Mesendoderm (in vitro differentiated cells): ENCODE results near the gene ENAM.

Experiments
- DNase-seq: peaks from one replicate; pipeline ENCODE4 v3.0.0; 2013
- H2AK5ac ChIP-seq: 2 replicates; pipeline ENCODE4 v1.6.1; 2013; ENCODE audit warnings: low read length, inconsistent platforms
- H2BK120ac ChIP-seq: 2 replicates; pipeline ENCODE4 v1.6.1; 2013; ENCODE audit warnings: low read depth, mild to moderate bottlenecking, low read length, moderate library complexity, mixed read lengths
- H2BK15ac ChIP-seq: replicated peaks from 2 replicates; pipeline ENCODE4 v1.6.1; 2013; ENCODE audit warnings: low read depth, mild to moderate bottlenecking, moderate library complexity
- H2BK5ac ChIP-seq: 2 replicates; pipeline ENCODE4 v1.6.1; 2013; ENCODE audit warnings: low read length, inconsistent platforms
- H3K18ac ChIP-seq: 2 replicates; pipeline ENCODE4 v1.6.1; 2013; ENCODE audit warnings: mild to moderate bottlenecking, low read length, mixed read lengths
- H3K23ac ChIP-seq: one replicate; pipeline ENCODE4 v1.6.1; 2013; ENCODE audit warnings: low read length
- H3K27ac ChIP-seq: 2 replicates; pipeline ENCODE4 v1.5.1; 2013; ENCODE audit warnings: low read depth, mild to moderate bottlenecking, inconsistent platforms, low read length, moderate library complexity
- H3K27me3 ChIP-seq: 2 replicates; pipeline ENCODE4 v1.6.1; 2013; ENCODE audit warnings: low read length, control low read depth, mild to moderate bottlenecking, inconsistent platforms; ENCODE audit not compliant: insufficient read depth, poor library complexity
- H3K36me3 ChIP-seq: 2 replicates; pipeline ENCODE4 v1.6.1; 2013; ENCODE audit warnings: low read length, inconsistent platforms; ENCODE audit not compliant: control insufficient read depth, insufficient read depth
- H3K4ac ChIP-seq: one replicate; pipeline ENCODE4 v1.6.1; 2013; ENCODE audit warnings: low read depth, mild to moderate bottlenecking, low read length, moderate library complexity
- H3K4me1 ChIP-seq: 2 replicates; pipeline ENCODE4 v1.6.1; 2013; ENCODE audit warnings: low read depth, low read length, inconsistent platforms; ENCODE audit not compliant: control insufficient read depth
- H3K4me2 ChIP-seq: 2 replicates; pipeline ENCODE4 v1.6.1; 2013; ENCODE audit warnings: low read length
- H3K4me3 ChIP-seq: 2 replicates; pipeline ENCODE4 v1.5.1; 2013; ENCODE audit warnings: mild to moderate bottlenecking, low read length
- H3K56ac ChIP-seq: one replicate; pipeline ENCODE4 v1.6.1; 2013; ENCODE audit warnings: low read length
- H3K79me1 ChIP-seq: 2 replicates; pipeline ENCODE4 v1.6.1; 2013; ENCODE audit warnings: low read length, inconsistent platforms
- H3K79me2 ChIP-seq: 2 replicates; pipeline ENCODE4 v1.6.1; 2013; ENCODE audit warnings: mild to moderate bottlenecking, low read length; ENCODE audit not compliant: control insufficient read depth, insufficient read depth
- H3K9ac ChIP-seq: 2 replicates; pipeline ENCODE4 v1.6.1; 2013; ENCODE audit warnings: low read length, inconsistent platforms
- H4K5ac ChIP-seq: one replicate; pipeline ENCODE4 v1.6.1; 2013; ENCODE audit warnings: low read length
- H4K8ac ChIP-seq: one replicate; pipeline ENCODE4 v1.6.1; 2013; ENCODE audit warnings: low read depth, mild to moderate bottlenecking, control low read depth, low read length, moderate library complexity
- WGBS: extraction: QIAGEN DNeasy Blood & Tissue Kit; methylation state at CpG from one replicate; pipeline ENCODE4 v1.1.7; 2013; ENCODE audit warnings: low lambda C conversion rate, missing lambda C conversion rate; ENCODE audit not compliant: insufficient coverage; ENCODE audit errors: extremely low coverage; 5-methylcytosine and 5-hydroxymethylcytosine counted together

Gene ENAM

GRCh38 chr4:70619288-70619687, 9.3 kb upstream of the ENAM start:
- H2AK5ac ChIP-seq = no peak overlapping the region
- no peaks in the 10 kb centered on the region for H3K79me2 ChIP-seq
- H3K9ac ChIP-seq = no peak overlapping the region
- H4K8ac ChIP-seq = no peak overlapping the region
- no peak overlapping the region for H3K27ac ChIP-seq
- H3K4me3 ChIP-seq = no peak overlapping the region
- no peak overlapping the region for H3K4me2 ChIP-seq
- no peak overlapping the region for H3K4ac ChIP-seq
- H3K27me3 ChIP-seq = no peaks in the 10 kb centered on the region
- H2BK120ac ChIP-seq = no peak overlapping the region
- DNase-seq = no peak
- H4K5ac ChIP-seq = no peak overlapping the region
- no peaks in the 10 kb centered on the region for H3K79me1 ChIP-seq
- H3K36me3 ChIP-seq = no peaks in the 10 kb centered on the region
- no peak overlapping the region for H2BK5ac ChIP-seq
- no peak overlapping the region for H2BK15ac ChIP-seq
- no peak overlapping the region for H3K56ac ChIP-seq
- no CpG with 5 or more reads among the region's 4 CpGs for WGBS
- H3K23ac ChIP-seq = no peak overlapping the region
- H3K18ac ChIP-seq = no peak overlapping the region
- no peaks in the 10 kb centered on the region for H3K4me1 ChIP-seq

- H4K5ac ChIP-seq = no peak overlapping the region
- no peaks in the 10 kb centered on the region for H3K27me3 ChIP-seq
- H3K4me2 ChIP-seq = no peak overlapping the region
- H3K56ac ChIP-seq = no peak overlapping the region
- H3K4me1 ChIP-seq = no peaks in the 10 kb centered on the region
- H3K9ac ChIP-seq = no peak overlapping the region
- H3K23ac ChIP-seq = no peak overlapping the region
- H2BK15ac ChIP-seq = no peak overlapping the region
- no peak for DNase-seq
- no peak overlapping the region for H3K27ac ChIP-seq
- no peak overlapping the region for H2BK5ac ChIP-seq
- no peak overlapping the region for H3K4ac ChIP-seq
- WGBS = no CpG with 5 or more reads among the region's 2 CpGs
- H3K18ac ChIP-seq = no peak overlapping the region
- H3K36me3 ChIP-seq = no peaks in the 10 kb centered on the region
- no peaks in the 10 kb centered on the region for H3K79me1 ChIP-seq
- no peak overlapping the region for H3K4me3 ChIP-seq
- no peak overlapping the region for H4K8ac ChIP-seq
- no peaks in the 10 kb centered on the region for H3K79me2 ChIP-seq
- no peak overlapping the region for H2BK120ac ChIP-seq
- H2AK5ac ChIP-seq = no peak overlapping the region
Observed at GRCh38 chr4:70619778-70620177, 8.8 kb upstream of the ENAM start.

- H3K18ac ChIP-seq = no peak overlapping the region
- H3K9ac ChIP-seq = no peak overlapping the region
- H4K8ac ChIP-seq = no peak overlapping the region
- H4K5ac ChIP-seq = no peak overlapping the region
- H3K79me1 ChIP-seq = no peaks in the 10 kb centered on the region
- H3K4me1 ChIP-seq = no peaks in the 10 kb centered on the region
- H3K36me3 ChIP-seq = no peaks in the 10 kb centered on the region
- no peaks in the 10 kb centered on the region for H3K27me3 ChIP-seq
- H3K4me3 ChIP-seq = no peak overlapping the region
- no peak overlapping the region for H3K4ac ChIP-seq
- WGBS = no CpG with 5 or more reads among the region's 3 CpGs
- DNase-seq = no peak
- H3K79me2 ChIP-seq = no peaks in the 10 kb centered on the region
- no peak overlapping the region for H2AK5ac ChIP-seq
- H2BK5ac ChIP-seq = no peak overlapping the region
- H3K23ac ChIP-seq = no peak overlapping the region
- no peak overlapping the region for H3K56ac ChIP-seq
- H3K27ac ChIP-seq = no peak overlapping the region
- H2BK15ac ChIP-seq = no peak overlapping the region
- no peak overlapping the region for H2BK120ac ChIP-seq
- no peak overlapping the region for H3K4me2 ChIP-seq
Observed at GRCh38 chr4:70623323-70623722, 5.2 kb upstream of the ENAM start.

GRCh38 chr4:70624226-70624793, 4.2 kb upstream of the ENAM start:
- no peaks in the 10 kb centered on the region for H3K79me1 ChIP-seq
- H3K27me3 ChIP-seq = no peaks in the 10 kb centered on the region
- no peaks in the 10 kb centered on the region for H3K4me1 ChIP-seq
- no peak overlapping the region for H3K18ac ChIP-seq
- no peak overlapping the region for H2BK120ac ChIP-seq
- no peak overlapping the region for H2BK5ac ChIP-seq
- H3K27ac ChIP-seq = no peak overlapping the region
- DNase-seq = no peak
- no peak overlapping the region for H4K8ac ChIP-seq
- no peak overlapping the region for H2BK15ac ChIP-seq
- no CpG with 5 or more reads among the region's 1 CpG for WGBS
- no peaks in the 10 kb centered on the region for H3K36me3 ChIP-seq
- no peak overlapping the region for H4K5ac ChIP-seq
- no peaks in the 10 kb centered on the region for H3K79me2 ChIP-seq
- no peak overlapping the region for H3K56ac ChIP-seq
- H2AK5ac ChIP-seq = no peak overlapping the region
- no peak overlapping the region for H3K4me3 ChIP-seq
- no peak overlapping the region for H3K4me2 ChIP-seq
- no peak overlapping the region for H3K23ac ChIP-seq
- H3K9ac ChIP-seq = no peak overlapping the region
- H3K4ac ChIP-seq = no peak overlapping the region

GRCh38 chr4:70627620-70628019, 924 bp upstream of the ENAM start:
- no peaks in the 10 kb centered on the region for H3K4me1 ChIP-seq
- DNase-seq = no peak

GRCh38 chr4:70629469-70630090, 1.0 kb downstream of the ENAM start:
- Histone ChIP-seq H3K27me3 (no peaks in the 10 kb centered on the region), H3K23ac (no peak overlapping the region), H3K79me1 (no peaks in the 10 kb centered on the region), H3K36me3 (no peaks in the 10 kb centered on the region), H3K4ac (no peak overlapping the region), H3K4me1 (no peaks in the 10 kb centered on the region), H2BK5ac (no peak overlapping the region), H3K79me2 (no peaks in the 10 kb centered on the region), H3K4me3 (no peak overlapping the region), H3K9ac (no peak overlapping the region), H2BK120ac (no peak overlapping the region), H3K4me2 (no peak overlapping the region), H4K5ac (no peak overlapping the region), H2BK15ac (no peak overlapping the region), H3K27ac (no peak overlapping the region), H3K18ac (no peak overlapping the region), H3K56ac (no peak overlapping the region), H2AK5ac (no peak overlapping the region), H4K8ac (no peak overlapping the region)
- no peak for DNase-seq
- WGBS = no CpG with 5 or more reads among the region's 1 CpG

More at GRCh38 chr4:70627620-70628019, 924 bp upstream of the ENAM start:
- H2BK120ac ChIP-seq = no peak overlapping the region
- H3K79me2 ChIP-seq = no peaks in the 10 kb centered on the region
- no CpG with 5 or more reads among the region's 1 CpG for WGBS
- no peak overlapping the region for H3K56ac ChIP-seq
- H3K23ac ChIP-seq = no peak overlapping the region
- H2BK5ac ChIP-seq = no peak overlapping the region
- H3K9ac ChIP-seq = no peak overlapping the region
- no peak overlapping the region for H3K4me3 ChIP-seq
- H3K36me3 ChIP-seq = no peaks in the 10 kb centered on the region
- no peak overlapping the region for H4K5ac ChIP-seq
- no peak overlapping the region for H3K4me2 ChIP-seq
- H3K79me1 ChIP-seq = no peaks in the 10 kb centered on the region
- no peaks in the 10 kb centered on the region for H3K27me3 ChIP-seq
- H2AK5ac ChIP-seq = no peak overlapping the region
- H2BK15ac ChIP-seq = no peak overlapping the region
- no peak overlapping the region for H3K18ac ChIP-seq
- H3K4ac ChIP-seq = no peak overlapping the region
- H3K27ac ChIP-seq = no peak overlapping the region
- no peak overlapping the region for H4K8ac ChIP-seq
